Muscle layer of duodenum (tissue), 2 donors: Measurements from ENCODE around the gene FBXO44.

Experiments
- H3K27ac ChIP-seq: one replicate; pipeline ENCODE4 v1.7.0; 2013; ENCODE audit warnings: mild to moderate bottlenecking, low read length
- H3K27me3 ChIP-seq: one replicate; pipeline ENCODE4 v1.7.0; 2013; ENCODE audit warnings: low read depth, mild to moderate bottlenecking, control low read depth, low read length
- H3K36me3 ChIP-seq, 2 donors: one replicate each; pipeline ENCODE4 v1.7.0; 2013; ENCODE audit warnings: low read length in 2 of 2, control low read depth in 1 of 2, mild to moderate bottlenecking in 1 of 2; ENCODE audit not compliant: insufficient read depth in 2 of 2, control insufficient read depth in 1 of 2
- H3K4me1 ChIP-seq, 2 donors: one replicate each; pipeline ENCODE4 v1.7.0; 2013; ENCODE audit warnings: low read length in 2 of 2, mild to moderate bottlenecking in 2 of 2, control low read depth in 1 of 2, moderate library complexity in 1 of 2; ENCODE audit not compliant: insufficient read depth in 2 of 2, control insufficient read depth in 1 of 2
- H3K4me3 ChIP-seq, 2 donors: one replicate each; pipeline ENCODE4 v1.7.0; 2013; ENCODE audit warnings: low read length in 2 of 2, low read depth in 1 of 2, mild to moderate bottlenecking in 1 of 2
- H3K9me3 ChIP-seq, 2 donors: one replicate each; pipeline ENCODE4 v1.7.0; 2013; ENCODE audit warnings: low read length in 2 of 2, control low read depth in 1 of 2, mild to moderate bottlenecking in 1 of 2; ENCODE audit not compliant: control insufficient read depth in 1 of 2
- donor health status: healthy.

FBXO44 gene

DNA sequence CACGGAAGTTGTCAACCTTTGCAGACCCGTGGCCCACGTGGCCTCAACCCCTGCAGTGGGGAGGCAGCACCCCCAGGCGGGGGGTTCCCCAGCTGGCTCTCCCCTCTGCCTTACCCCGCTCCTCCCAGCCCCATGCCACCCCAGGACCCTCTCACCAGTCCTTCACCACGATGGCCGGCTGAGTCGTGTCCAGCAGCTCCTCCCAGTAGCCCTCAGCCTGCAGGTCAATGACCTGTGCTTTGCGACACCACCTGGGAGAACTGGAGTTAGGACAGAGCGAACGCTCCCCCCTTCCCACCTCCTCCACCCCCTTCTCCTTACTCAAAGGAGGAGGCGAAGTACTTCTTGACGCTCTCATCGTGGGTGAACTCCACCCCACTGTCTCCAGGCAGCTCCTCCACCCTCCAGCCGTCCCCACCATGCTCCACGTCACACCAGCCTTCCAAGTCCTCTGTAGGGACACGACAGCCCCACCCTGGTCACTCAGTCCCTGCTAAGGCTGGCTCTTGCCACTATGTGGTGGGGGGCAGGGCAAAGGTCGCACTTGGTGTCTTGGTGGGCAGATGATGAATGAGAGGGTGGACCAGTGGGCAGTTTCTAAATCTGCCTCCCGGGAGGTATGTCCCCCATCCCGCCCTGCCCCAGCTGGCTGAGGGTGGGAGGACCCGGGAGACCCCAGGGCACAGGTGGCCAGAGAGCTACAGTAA is 4.9 kb upstream of the FBXO44 start:
- Histone ChIP-seq H3K4me3 (peak overlapping the region in 1 of 2 donors; percentile 47), H3K27ac (no peak overlapping the region), H3K4me1 (peaks cover 0 to 29% of the 10 kb centered on the region in 2 donors)

DNA sequence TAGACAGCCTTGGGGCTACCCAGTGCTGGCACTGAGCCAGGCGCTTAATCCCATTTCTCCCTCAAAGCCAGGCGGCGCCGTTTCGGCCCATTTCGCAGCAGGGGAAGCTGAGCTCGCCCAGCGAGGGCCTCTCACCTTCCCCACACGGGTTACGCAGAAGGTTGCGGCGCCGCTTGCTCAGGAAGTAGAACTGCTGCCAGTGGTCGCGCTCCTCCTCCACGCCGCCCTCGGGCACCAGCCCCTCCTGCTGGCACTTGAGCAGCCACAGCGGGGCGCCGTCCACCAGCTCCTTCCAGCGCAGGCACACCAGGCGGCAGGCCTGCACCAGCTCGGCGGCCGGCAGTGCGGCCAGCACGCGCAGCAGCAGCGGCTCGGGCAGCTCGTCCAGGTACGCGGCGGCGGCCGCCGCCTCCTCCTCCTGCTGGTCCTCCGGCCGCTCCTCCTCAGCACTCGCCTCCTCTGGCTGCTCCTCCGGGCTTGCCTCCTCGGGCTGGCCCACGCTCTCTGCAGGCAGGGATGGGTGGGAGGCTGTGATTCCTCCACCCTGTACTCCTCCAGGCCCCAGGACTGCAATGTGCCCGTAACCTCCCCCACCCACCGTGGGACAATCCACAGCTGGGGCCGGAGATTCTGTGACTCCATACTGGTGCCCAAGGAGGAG is 4.2 kb upstream of the FBXO44 start:
- Histone ChIP-seq H3K27me3 (peaks cover 6% of the 10 kb centered on the region), H3K27ac (no peak overlapping the region), H3K9me3 (no peaks in the 10 kb centered on the region), H3K36me3 (no peaks in the 10 kb centered on the region), H3K4me1 (peaks cover 3 to 34% of the 10 kb centered on the region in 2 donors), H3K4me3 (peak overlapping the region in 1 of 2 donors; percentile 47)

More for the DNA sequence above, 4.9 kb upstream of the FBXO44 start:
- no peaks in the 10 kb centered on the region for H3K36me3 ChIP-seq
- peaks cover 6% of the 10 kb centered on the region for H3K27me3 ChIP-seq
- H3K9me3 ChIP-seq: no peaks in the 10 kb centered on the region

DNA sequence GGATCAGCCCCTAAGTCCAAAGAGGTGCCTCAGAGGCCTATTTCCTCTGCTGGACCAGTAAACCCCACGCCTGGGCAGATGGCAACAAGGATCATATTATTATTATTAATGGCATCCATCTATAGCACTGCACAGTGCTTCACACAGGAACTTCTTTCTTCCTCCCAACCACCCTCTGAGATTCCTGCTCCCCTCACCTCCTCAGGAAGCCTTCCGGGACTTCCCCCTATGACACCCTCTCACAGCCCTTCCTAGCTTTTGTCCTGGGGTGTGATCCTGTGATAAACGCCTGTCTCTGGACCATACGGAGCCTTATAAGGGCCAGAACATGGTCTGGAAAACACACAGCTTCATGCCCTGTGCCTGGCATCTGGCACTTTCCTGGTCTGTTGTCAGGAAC is 3.7 kb upstream of the FBXO44 start:
- H3K36me3 ChIP-seq: no peaks in the 10 kb centered on the region
- no peaks in the 10 kb centered on the region for H3K9me3 ChIP-seq
- H3K27me3 ChIP-seq: peaks cover 6% of the 10 kb centered on the region
- H3K27ac ChIP-seq: no peak overlapping the region
- peaks cover 4 to 40% of the 10 kb centered on the region in 2 donors for H3K4me1 ChIP-seq
- no peak overlapping the region for H3K4me3 ChIP-seq

DNA sequence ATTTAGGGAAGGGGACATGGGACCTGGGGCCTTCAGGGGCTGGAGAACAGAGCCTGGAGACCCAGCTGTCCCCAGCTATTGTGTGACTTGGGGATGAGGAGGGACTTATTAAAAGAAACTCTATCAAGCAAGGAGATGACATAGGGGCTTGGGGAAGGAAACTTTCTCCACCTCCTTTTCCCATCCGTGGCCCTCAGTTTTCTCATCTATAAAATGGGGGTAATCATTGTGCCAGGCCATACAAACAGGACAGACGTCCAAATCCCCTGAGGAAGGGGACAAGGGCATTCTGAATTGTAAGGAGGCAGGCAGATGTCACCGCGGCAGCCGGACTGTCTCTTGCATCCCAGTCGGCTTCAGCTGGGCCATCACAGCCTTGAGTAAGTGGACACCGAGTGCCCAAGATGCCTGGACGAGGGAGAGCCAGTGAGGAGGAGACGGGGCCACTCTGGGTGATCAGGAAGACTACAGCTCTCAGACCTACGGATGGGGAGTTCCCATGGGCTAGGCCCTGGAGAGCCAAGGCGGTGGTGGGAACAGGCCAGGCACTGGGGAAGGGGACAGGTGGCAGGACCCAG is 2.4 kb upstream of the FBXO44 start:
- Histone ChIP-seq H3K27ac (no peak overlapping the region), H3K27me3 (peaks cover 6% of the 10 kb centered on the region), H3K36me3 (peaks cover 0 to 3% of the 10 kb centered on the region in 2 donors), H3K4me3 (no peak overlapping the region), H3K9me3 (no peaks in the 10 kb centered on the region), H3K4me1 (peaks cover 4 to 39% of the 10 kb centered on the region in 2 donors)

DNA sequence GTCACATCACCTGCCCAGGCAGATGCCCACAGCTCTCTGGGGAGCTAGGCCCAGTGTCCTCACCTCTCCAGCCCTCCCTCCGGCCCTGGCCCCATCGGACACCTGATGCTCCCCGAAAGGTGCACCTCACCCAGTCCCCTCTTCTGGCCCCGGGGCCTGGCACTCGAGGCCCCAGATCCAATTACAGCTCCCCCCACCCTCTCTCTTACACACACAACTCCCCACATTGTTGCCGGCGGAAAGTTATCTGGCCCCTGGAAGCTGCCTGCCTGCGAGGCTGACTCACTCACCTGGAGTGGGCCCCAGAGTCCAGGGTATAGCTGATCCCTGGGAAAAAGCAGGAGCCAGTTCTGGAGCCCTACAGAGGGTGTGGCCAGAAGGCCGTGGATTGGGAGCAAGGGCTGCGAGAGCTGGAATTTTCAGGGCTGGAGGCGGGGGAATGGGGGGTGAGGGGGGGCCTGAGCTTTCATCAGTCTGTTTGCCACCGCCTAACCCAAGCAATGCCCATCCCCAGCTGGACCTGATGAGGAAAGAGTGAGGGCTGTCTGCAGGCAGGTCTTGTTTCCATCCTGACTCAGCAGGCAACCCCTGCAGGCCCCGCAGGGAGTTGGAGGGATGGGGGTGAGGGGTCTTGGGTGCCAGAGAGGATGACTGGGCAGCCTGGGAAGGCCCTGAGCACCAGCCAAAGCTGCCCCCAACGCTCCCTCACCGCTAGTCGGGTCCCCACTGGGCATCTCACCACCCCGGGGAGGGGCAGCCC is 1.4 kb upstream of the FBXO44 start:
- Histone ChIP-seq H3K36me3 (peaks cover 0 to 3% of the 10 kb centered on the region in 2 donors), H3K27me3 (peaks cover 6% of the 10 kb centered on the region), H3K4me3 (no peak overlapping the region), H3K9me3 (no peaks in the 10 kb centered on the region), H3K4me1 (peaks cover 4 to 30% of the 10 kb centered on the region in 2 donors), H3K27ac (no peak overlapping the region)

DNA sequence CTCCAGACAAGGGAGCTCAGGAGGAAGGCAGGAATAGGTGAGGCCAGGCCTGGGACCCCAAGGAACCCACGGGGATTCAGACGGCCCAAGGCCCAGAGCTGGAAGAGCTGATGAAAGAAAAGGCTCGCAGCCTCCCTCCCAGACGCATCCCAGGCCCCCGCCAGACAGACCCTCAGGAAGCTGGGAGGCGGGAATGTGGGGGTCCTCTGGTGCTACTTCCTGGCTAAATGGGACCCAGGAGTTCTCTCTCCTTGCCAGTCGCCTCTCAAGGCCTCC is 878 bp upstream of the FBXO44 start:
- H3K9me3 ChIP-seq: no peaks in the 10 kb centered on the region
- no peak overlapping the region for H3K27ac ChIP-seq
- peaks cover 3 to 5% of the 10 kb centered on the region in 2 donors for H3K36me3 ChIP-seq
- peak overlapping the region in 1 of 2 donors; percentile 59 for H3K4me3 ChIP-seq
- peaks cover 4 to 26% of the 10 kb centered on the region in 2 donors for H3K4me1 ChIP-seq
- peaks cover 6% of the 10 kb centered on the region for H3K27me3 ChIP-seq

DNA sequence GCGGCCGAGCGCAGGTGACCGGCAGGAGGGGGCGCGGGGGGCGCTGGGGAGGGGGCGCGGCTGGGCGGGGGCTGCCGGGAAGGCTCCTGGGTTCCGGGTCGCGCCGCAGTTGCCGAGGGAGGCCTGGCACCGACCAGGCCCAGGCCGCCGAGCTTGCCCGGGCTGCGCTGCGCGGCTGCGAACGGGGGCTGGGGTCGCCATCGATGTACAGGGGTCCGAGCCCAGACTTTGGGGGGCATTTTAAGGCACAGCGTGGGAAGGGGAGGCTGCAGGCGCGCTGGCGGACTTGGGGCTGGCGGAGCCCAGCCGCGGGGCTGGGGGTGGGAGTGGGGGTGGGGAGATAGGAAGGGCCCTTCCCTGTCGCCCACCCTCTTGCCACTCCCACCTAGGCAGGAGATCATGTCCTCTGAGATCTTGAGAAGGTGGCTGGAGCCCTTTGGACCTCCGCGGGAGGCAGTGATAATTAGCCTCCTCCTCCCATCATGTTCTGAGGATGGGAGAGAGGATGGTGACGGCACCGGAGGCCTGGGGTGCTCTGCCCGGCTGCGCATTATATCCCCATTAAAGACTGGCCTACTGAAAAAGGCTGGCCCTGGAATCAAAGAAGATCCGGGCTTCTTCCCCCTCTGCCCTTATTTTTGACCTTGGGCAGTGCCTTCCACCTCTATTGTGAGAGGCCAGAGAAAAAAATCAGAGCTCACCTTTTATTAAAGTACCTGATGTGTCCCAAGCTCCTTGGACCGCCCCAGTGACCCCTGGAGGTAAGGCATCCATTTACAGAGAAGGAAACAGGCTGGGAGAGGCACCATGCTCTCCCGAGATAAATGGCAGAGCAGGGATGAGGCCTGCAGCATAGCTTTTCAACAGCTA is 497 bp downstream of the FBXO44 start:
- no peak overlapping the region for H3K27ac ChIP-seq
- H3K4me1 ChIP-seq: peaks cover 4 to 18% of the 10 kb centered on the region in 2 donors
- no peaks in the 10 kb centered on the region for H3K9me3 ChIP-seq
- peaks cover 3 to 6% of the 10 kb centered on the region in 2 donors for H3K36me3 ChIP-seq
- peaks cover under 1% of the 10 kb centered on the region for H3K27me3 ChIP-seq
- H3K4me3 ChIP-seq: peak overlapping the region; percentile 53 to 59

DNA sequence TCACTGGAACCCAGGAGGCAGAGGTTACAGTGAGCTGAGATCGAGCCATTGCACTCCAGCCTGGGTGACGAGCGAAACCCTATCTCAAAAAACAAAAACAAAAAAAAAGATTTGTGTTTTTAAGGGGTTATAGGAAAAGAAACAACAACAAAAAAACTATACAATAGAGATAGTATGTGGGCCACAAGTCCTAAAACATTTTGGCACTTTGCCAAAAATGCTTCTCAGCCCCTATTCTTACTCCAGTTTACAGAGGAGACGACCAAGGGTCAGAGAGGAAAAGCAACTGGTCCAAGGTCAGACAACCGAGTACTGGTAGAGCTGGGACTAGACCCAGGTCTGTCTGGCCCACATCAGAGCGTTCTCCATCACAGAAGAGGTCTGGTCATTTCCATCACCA is 3.0 kb downstream of the FBXO44 start:
- Histone ChIP-seq H3K4me3 (no peak overlapping the region), H3K36me3 (peaks cover 3 to 14% of the 10 kb centered on the region in 2 donors), H3K4me1 (peaks cover 4 to 10% of the 10 kb centered on the region in 2 donors), H3K9me3 (no peaks in the 10 kb centered on the region), H3K27me3 (no peaks in the 10 kb centered on the region), H3K27ac (no peak overlapping the region)

DNA sequence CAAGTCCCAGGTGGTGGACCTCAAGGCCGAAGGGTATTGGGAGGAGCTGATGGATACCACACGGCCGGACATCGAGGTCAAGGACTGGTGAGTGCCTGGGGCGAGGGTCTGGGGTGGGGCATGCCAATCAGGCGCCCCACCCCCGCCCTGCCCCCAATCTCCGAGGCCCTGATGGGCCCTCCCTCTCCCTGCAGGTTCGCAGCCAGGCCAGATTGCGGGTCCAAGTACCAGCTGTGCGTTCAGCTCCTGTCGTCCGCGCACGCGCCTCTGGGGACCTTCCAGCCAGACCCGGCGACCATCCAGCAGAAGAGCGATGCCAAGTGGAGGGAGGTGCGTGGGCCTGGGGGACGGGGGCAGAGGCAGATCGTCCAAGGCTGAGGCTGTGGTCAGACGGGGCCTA is 3.9 kb downstream of the FBXO44 start:
- Histone ChIP-seq H3K27me3 (no peaks in the 10 kb centered on the region), H3K27ac (no peak overlapping the region), H3K4me1 (peaks cover 4 to 10% of the 10 kb centered on the region in 2 donors), H3K4me3 (no peak overlapping the region), H3K36me3 (peaks cover 3 to 14% of the 10 kb centered on the region in 2 donors), H3K9me3 (no peaks in the 10 kb centered on the region)

DNA sequence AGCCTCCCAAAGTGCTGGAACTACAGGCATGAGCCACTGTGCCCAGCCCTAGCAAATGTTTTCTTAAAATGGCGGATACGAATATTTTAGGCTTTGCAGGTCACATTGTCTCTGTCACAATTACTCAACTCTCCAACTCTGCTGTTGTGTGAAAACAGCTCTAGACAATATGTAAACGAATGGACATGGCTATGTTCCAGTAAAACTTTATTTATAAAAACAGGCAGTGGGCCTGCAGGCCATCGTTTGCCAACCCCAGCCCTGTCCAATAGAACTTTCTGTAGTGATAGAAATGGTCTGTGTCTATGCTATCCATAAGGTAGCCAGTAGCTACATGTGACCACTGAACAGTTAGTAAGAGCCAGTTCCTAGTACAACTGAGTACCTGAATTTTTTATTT is 5.1 kb downstream of the FBXO44 start:
- peaks cover 4 to 14% of the 10 kb centered on the region in 2 donors for H3K4me1 ChIP-seq
- H3K36me3 ChIP-seq: peaks cover 3 to 14% of the 10 kb centered on the region in 2 donors
- H3K4me3 ChIP-seq: no peak overlapping the region
- H3K9me3 ChIP-seq: no peaks in the 10 kb centered on the region
- no peaks in the 10 kb centered on the region for H3K27me3 ChIP-seq
- no peak overlapping the region for H3K27ac ChIP-seq
